GM21390 (cell line): ENCODE data around the gene CD209.

Source experiments
- ATAC-seq: cut with Tn5 transposase; IDR thresholded peaks from one replicate; pipeline ENCODE4 v1.9.1; 2021; ENCODE audit not compliant: unreplicated experiment

Gene CD209

DNA sequence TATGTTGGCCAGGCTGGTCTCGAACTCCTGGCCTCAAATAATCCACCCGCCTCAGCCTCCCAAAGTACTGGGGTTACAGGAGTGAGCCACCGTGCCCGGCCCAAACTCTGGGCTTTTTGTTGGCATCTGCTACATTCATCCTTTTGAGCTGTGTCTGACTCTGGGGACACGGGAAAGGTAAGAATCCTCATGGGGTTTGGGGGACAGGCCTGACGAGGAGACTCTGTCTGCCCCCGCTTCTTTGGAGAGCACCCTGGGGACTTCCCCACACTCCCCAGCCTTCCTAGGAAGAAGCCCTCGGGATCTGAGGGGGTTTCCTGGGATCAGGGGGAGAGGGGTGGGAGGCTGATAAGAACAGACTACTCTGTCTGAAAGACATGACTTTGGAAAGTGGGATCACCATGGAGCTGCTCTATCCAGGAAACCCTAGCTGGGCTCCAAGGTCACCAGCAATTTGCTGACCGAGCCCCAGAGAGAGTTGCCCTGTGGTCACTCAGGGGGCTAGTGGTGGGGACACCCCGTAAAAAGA, 37.3 kb downstream of the CD209 start:
- ATAC-seq: no peak

- no peak for ATAC-seq
Observed at GRCh38 chr19:7706955-7707456, 40.3 kb downstream of the CD209 start.

- ATAC-seq: no peak
Observed at GRCh38 chr19:7706188-7706954, 41.0 kb downstream of the CD209 start.

DNA sequence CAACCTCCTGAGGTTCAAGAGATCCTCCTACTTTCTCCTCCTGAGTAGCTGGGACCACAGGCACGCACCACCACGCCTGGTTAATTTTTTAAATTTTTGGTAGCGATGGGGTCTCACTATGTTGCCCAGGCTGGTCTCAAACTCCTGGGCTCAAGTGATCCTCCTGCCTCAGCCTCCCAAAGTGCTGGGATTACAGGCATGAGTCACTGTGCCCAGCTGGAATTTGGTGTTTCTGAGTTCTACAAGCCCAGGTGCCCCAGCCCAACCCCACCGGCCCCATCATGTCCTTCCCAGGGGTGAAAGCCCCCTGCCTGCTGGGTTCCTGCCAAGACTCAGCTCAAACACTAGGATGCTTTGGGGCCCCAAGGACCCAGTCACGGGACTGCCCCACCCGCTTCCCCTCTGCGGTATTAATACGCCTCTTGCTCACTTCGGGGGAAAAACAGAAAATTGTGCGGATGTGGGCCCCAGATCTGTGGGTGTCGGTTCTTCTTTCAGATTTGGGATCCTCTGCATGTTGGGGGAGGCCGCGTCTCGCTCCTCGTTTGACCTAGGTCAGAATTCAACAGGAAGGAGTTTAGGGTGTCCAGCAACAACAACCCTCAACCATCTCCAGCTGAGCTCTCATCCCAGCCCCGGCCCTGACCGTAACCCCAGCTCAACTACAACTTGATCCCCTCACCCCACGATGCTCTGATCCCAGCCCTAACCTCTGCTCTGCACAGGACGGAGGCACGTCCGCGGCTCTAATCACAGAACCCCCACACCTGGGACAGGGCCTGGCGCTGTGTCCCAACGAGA, 41.7 kb downstream of the CD209 start:
- peak; percentile 34 for ATAC-seq

DNA sequence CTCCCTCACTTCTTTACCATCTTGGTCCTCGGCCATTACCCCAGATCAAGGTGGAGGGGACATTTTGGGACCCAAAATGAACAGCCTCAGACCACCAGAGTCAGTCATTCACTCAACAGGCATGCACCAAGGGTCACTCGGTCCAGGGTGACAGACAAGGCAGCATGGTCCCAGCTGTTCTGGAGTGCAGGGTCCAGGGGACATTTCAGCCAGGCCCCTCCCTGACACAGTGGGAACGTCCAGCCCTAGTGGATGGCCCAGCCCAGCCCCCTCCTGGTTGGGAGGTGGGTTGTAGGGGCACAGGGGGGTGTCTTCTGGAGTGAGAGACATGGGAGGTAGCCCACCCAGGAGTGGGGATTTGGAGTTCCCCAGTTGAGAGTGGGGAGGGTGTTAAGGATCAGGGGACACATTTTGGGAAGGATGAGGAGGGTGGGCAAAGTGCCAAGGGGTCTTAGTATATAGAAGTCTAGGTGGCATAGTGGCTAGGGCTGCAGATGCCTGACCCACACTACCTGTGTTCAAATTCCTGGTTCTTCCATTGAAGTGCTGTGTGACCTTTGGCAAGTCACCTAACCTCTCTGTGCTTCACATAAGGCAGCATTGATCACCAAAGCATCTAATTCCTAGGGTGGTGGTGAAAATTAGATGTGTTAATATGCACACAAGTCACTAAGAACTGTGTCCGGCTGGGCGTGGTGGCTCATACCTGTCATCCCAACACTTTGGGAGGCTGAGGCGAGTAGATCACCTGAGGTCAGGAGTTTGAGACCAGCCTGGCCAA, 42.9 kb downstream of the CD209 start:
- no peak for ATAC-seq

- no peak for ATAC-seq
Observed at GRCh38 chr19:7703332-7703731, 44.0 kb downstream of the CD209 start.

GRCh38 chr19:7701654-7702457, 45.5 kb downstream of the CD209 start, which contains the start of gene FCER2:
FCER2 (minus strand) TSS chr19:7702131; CDS start chr19:7699760, 2,371 bp downstream.
- ATAC-seq: peak; percentile 57

- ATAC-seq: no peak
Observed at GRCh38 chr19:7701049-7701653, 46.2 kb downstream of the CD209 start.

GRCh38 chr19:7699417-7700401, 47.6 kb downstream of the CD209 start:
- no peak for ATAC-seq

DNA sequence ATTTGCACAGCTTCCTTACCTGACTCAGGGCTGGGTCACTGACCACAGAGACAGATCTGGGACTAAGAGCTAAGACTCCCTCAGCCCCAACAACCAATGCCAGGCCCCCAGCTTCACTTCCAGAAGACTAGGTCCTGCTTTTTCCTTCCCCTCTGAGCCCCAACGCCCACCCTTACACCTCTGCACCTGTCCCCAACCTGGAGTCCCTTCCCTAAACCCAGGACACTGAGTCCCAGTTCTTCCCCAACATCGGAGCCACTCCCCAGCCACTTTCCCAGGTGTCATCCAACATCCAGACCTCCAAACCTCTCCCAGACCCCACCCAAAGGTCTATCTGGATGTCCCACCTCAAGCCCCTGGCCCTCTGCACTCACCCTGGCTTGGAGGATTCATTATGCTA, 48.3 kb downstream of the CD209 start:
- ATAC-seq: no peak

GRCh38 chr19:7698583-7698982, 48.8 kb downstream of the CD209 start:
- ATAC-seq: no peak

- no peak for ATAC-seq
Observed at GRCh38 chr19:7697721-7698287, 49.5 kb downstream of the CD209 start.

DNA sequence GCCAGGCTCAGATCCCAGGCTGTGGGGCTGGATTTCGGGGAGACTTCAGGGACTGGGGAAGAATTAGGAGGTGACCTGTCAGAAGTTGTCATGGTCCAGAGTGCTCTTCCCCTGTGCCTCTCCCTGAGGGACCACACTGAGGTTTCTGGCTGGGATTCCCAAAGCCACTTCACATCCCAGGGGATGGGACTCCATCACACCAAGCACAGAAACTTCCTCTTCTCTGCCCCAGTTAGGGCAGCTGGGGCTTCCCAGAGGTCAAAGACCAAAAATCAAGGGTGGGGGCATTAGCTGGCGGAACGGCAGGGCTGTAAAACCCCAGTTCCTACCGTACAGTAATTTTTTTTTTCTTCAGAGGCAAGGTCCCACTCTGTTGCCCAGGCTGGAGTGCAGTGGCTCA, 52.8 kb downstream of the CD209 start:
- ATAC-seq: no peak

DNA sequence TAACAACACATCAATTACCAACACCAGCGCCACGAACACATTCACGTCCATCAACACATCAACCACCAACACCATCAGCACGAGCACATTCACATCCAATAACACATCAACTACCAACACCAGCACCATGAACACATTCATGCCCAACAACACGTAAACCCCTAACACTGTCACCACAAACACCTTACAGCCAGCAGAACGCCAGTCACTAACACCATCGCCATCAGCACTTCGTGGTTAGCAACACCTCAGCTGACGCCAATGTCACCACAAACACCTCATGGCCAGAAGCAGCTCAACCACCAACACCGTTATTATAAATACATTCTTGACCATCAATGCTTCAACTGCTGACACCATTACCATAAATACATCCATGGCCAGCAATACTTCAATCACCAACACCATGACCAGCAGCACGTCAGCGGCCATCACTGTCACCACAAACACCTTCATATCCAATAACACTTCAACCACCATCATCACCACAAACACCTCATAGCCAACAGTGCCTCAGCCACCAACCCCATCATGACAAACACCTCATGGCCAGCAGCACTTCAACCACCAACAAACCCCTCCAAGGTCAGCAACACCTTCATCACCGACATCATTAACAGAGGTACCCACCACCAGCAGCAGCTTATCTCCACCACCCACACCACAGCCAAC, 54.8 kb downstream of the CD209 start:
- no peak for ATAC-seq

- no peak for ATAC-seq
Observed at GRCh38 chr19:7691497-7691896, 55.8 kb downstream of the CD209 start.

DNA sequence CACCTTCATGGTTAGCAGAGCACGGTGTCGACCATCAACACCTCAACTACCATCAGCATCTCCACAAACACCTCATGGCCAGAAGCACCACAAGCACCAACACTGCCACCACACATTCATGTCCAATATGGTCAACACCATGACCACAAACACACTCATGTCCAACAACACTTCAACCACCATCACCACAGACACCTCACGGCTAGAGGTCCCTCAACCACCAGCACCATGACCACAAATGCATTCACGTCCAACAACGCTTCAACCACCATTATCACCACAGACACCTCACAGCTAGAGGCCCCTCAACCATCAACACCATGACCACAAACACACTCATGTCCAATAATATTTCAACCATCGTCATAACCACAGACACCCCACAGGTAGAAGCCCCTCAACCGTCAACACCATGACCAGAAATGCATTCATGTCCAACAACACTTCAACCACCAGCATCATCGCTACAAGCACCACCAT, 56.5 kb downstream of the CD209 start:
- ATAC-seq: no peak
